GM18505 (cell line): Measurements from ENCODE around the gene FYCO1.

ENCODE experiments used
- ATAC-seq: cut with Tn5 transposase; IDR thresholded peaks from one replicate; pipeline ENCODE4 v1.9.1; 2021; ENCODE audit not compliant: unreplicated experiment
- POLR2A ChIP-seq: IDR thresholded peaks from 4 replicates; pipeline ENCODE4 v1.6.1; 2011; ENCODE audit warnings: borderline replicate concordance; ENCODE audit not compliant: insufficient read depth, insufficient read length; ENCODE audit errors: extremely low read depth

The FYCO1 gene

GRCh38 chr3:45984331-45985312 is 11.0 kb downstream of the FYCO1 start:
- no peak for ATAC-seq
- TF ChIP-seq POLR2A, result no peak

DNA sequence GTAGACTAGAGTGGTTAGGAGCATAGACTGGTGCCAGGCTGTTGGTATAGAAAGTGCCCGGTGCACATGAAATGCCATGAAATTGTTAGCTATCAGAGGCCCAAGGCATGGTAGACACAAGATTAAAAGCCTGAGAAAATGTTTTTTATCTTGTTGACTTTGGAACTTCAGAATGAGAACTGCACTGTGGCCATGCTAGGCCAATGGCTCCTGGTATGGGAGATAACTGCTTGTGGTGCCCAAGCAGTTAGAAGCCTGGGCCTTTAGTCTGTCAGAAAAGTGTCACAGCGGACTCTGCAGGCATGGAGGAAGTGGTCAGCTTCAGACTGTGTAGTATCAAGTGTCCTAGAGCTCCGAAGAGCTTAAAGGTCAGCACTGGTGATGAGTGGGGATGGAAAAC is 11.9 kb downstream of the FYCO1 start:
- TF ChIP-seq POLR2A, result no peak

DNA sequence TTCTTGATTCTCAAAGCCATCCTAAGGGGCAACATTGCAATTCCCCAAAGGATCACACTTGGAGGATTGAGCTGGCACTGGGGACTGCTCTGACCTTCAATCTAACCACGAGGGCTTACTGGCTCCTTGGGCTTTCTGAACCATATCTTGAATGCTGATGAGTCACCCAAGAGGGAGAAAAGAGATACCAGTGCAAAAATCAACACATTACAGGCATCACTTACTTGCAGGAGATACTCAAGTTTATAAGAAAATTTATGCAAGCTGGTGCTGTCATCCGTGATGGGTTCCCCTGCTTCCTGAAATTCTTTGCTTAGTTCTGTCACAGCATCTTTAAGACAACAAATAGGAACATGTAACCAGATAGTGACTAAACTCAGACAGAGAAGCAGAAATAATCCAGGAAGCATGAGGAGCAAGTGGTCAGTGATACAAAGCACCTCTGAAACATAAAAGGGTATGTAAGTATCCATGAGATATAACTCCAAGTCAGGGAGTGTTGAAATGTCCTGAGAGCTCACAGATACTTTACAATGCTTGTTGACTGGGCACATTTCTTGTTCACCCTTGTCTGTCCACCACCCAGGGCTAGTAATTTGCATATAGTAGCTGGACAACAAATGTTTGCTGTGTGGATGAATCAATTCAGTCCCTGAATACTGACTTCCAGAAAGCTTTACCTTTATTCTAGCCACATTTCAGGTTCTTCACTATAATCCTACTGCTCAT is 14.1 kb downstream of the FYCO1 start:
- ATAC-seq, result no peak
- no peak for TF ChIP-seq POLR2A

More for the DNA sequence above, 11.9 kb downstream of the FYCO1 start:
- ATAC-seq, result no peak

- no peak for ATAC-seq
- no peak for TF ChIP-seq POLR2A
Observed at GRCh38 chr3:45980819-45981218, 14.8 kb downstream of the FYCO1 start.

- ATAC-seq, result no peak
- TF ChIP-seq POLR2A, result no peak
Observed at GRCh38 chr3:45980229-45980813, 15.3 kb downstream of the FYCO1 start.

DNA sequence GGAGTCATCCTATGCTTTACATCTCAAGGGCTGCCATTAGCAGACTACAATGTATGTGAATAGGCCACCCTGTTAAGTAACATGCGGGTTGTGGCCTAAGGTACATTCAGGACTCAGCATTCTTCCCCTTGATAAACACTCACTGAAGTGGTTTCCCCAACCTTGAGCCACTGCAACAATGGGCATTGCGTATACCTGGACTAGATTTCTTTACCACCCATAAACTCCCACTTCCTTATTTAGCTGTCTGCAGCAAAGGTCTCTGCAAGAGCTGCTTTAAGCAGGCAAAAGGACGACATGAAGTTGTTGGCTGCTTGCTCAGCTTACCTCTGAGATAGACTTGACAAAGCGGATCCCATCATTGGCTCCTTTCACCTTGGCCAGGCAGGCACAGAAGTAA is 16.2 kb downstream of the FYCO1 start:
- ATAC-seq, result no peak
- no peak for TF ChIP-seq POLR2A

GRCh38 chr3:45978006-45978761 is 17.4 kb downstream of the FYCO1 start:
- ATAC-seq, result no peak
- no peak for TF ChIP-seq POLR2A

DNA sequence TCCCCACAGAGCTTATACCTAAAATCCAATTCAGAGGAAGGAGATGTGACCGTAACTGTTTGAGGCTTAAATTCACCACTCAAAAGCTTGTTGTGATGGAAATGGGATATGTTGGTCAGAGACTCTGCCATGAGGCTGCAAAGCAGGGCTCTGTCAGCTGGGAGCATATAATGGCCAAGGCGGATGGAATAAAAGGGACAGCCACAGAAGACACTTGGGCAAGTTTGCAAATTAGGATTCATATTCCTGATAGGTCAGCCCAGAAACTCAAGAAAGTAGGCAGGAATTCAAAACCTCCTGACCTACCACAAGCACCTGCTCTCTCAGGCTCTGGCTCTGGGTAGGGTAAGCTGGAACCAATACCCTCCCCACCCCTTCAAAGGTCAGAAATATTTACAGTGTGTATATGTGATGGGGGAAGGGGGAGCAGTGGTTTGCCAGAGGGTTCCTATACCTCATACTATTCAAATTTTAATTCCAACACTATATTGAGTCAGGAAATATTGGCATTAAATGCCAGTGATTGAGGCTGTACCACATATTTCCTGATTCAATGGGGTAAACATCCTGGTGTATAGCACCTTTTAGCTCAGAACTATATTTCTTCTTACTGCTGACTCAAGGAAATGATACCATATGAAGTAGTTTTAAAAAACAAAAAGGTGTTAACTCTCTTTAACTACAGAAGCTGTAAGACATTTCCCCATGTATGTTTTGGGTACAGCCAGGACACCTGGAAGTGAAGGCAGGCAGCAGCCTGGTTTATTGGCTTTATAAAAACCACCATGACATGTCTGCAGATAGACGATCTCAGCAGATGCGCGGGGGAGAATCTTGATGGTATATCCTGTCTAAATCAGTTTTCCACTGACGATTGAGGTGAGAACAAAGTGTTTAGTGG is 19.2 kb downstream of the FYCO1 start:
- no peak for ATAC-seq
- TF ChIP-seq POLR2A, result no peak

DNA sequence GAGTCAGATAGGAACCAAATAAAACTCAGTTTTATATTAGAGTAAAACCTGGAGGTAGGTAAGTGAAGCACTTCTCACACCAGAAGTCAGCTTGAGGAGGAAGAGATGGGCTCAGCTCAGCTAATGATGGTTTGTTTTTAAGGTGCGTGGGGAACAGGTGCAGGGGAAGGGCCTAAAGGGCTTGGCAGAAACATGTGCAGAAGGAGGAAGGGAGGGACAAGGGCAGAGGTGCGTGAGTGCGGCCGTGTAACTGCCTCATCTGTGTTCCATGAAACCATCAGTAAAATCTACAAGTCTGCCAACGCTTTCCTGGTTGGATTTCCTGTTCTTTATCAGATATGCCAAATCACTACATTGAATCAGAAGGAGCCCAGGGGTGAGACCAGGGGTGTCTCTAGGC is 19.9 kb downstream of the FYCO1 start:
- no peak for ATAC-seq
- TF ChIP-seq POLR2A, result no peak

- no peak for ATAC-seq
Observed at GRCh38 chr3:45974686-45975085, 20.9 kb downstream of the FYCO1 start.

GRCh38 chr3:45972534-45973402 is 22.9 kb downstream of the FYCO1 start:
- ATAC-seq, result peak; percentile 58
- no peak for TF ChIP-seq POLR2A

More at GRCh38 chr3:45974686-45975085, 20.9 kb downstream of the FYCO1 start:
- no peak for TF ChIP-seq POLR2A
